Liver (tissue), 9 donors: ENCODE results near the gene SMAD7. TPM values are rescaled to one million over a fixed set of nuclear protein-coding genes. Genes with fewer than 3 reads are reported as not detected.

ENCODE experiments used
- DNase-seq: peaks from one replicate; pipeline ENCODE4 v3.0.0-alpha.2; 2017; ENCODE audit warnings: low spot score
- H3K27ac ChIP-seq, 2 donors: one replicate each; pipeline ENCODE4 v1.7.0; 2013; ENCODE audit warnings: inconsistent platforms in 2 of 2, low read length in 2 of 2, control low read depth in 1 of 2, low read depth in 1 of 2, mild to moderate bottlenecking in 1 of 2
- H3K27me3 ChIP-seq, 4 donors: one replicate each; pipeline versions ENCODE4 v1.6.1 to v1.7.0; 2013; ENCODE audit warnings: low read length in 3 of 4, inconsistent platforms in 1 of 4, mild to moderate bottlenecking in 1 of 4, moderate library complexity in 1 of 4; ENCODE audit not compliant: control insufficient read depth in 4 of 4, insufficient read depth in 4 of 4
- H3K36me3 ChIP-seq, 4 donors: one replicate each; pipeline versions ENCODE4 v1.6.1 to v1.7.0; 2013; ENCODE audit warnings: low read length in 3 of 4, mild to moderate bottlenecking in 3 of 4, low read depth in 1 of 4, moderate library complexity in 1 of 4; ENCODE audit not compliant: control insufficient read depth in 4 of 4, insufficient read depth in 3 of 4
- H3K4me1 ChIP-seq, 4 donors: one replicate each; pipeline versions ENCODE4 v1.6.1 to v1.7.0; 2013; ENCODE audit warnings: low read length in 3 of 4, mild to moderate bottlenecking in 3 of 4, moderate library complexity in 1 of 4; ENCODE audit not compliant: control insufficient read depth in 4 of 4, insufficient read depth in 4 of 4
- H3K4me3 ChIP-seq, 3 donors: one replicate each; pipeline versions ENCODE4 v1.6.1 to v1.7.0; 2013; ENCODE audit warnings: low read length in 3 of 3, control low read depth in 1 of 3, low read depth in 1 of 3, mild to moderate bottlenecking in 1 of 3
- H3K9ac ChIP-seq, 2 donors: one replicate each; pipeline ENCODE4 v1.7.0; 2013; ENCODE audit warnings: low read length in 2 of 2, mild to moderate bottlenecking in 2 of 2, moderate library complexity in 2 of 2, control low read depth in 1 of 2, low read depth in 1 of 2
- H3K9me3 ChIP-seq, 4 donors: one replicate each; pipeline versions ENCODE4 v1.6.1 to v1.7.0; 2013; ENCODE audit warnings: low read length in 3 of 4; ENCODE audit not compliant: control insufficient read depth in 4 of 4
- ATF3 ChIP-seq: IDR thresholded peaks from 2 replicates; pipeline ENCODE4 v1.6.1; 2016; ENCODE audit warnings: antibody characterized with exemption
- CTCF ChIP-seq: fragments of 150-350 bp; IDR thresholded peaks from 2 replicates; pipeline ENCODE4 v1.5.1; 2017; ENCODE audit warnings: improper control_type of control experiment, low read depth, low read length; ENCODE audit not compliant: missing input control
- EGR1 ChIP-seq, 2 donors: IDR thresholded peaks; 2 replicates each; pipeline ENCODE4 v1.6.1; 2016 to 2018; ENCODE audit warnings: antibody characterized with exemption in 2 of 2, low read depth in 2 of 2
- FOXA1 ChIP-seq: IDR thresholded peaks from 2 replicates; pipeline ENCODE4 v1.6.1; 2016; ENCODE audit warnings: antibody characterized with exemption
- FOXA2 ChIP-seq: IDR thresholded peaks from 2 replicates; pipeline ENCODE4 v1.6.1; 2016; ENCODE audit warnings: antibody characterized with exemption
- GABPA ChIP-seq, 2 donors: IDR thresholded peaks in 1 of 2; conservative IDR thresholded peaks in 1 of 2; 2 replicates each; pipeline ENCODE4 v1.6.1; 2016; ENCODE audit warnings: antibody characterized with exemption in 2 of 2, mild to moderate bottlenecking in 1 of 2, moderate library complexity in 1 of 2
- HNF4A ChIP-seq, 2 donors: conservative IDR thresholded peaks; 2 replicates each; pipeline ENCODE4 v1.6.1; 2016; ENCODE audit warnings: antibody characterized with exemption in 2 of 2, mild to moderate bottlenecking in 2 of 2
- HNF4G ChIP-seq: IDR thresholded peaks from 2 replicates; pipeline ENCODE4 v1.6.1; 2016; ENCODE audit warnings: antibody characterized with exemption
- JUND ChIP-seq, 2 donors: IDR thresholded peaks; 2 replicates each; pipeline ENCODE4 v1.6.1; 2016; ENCODE audit warnings: antibody characterized with exemption in 2 of 2
- MAX ChIP-seq: IDR thresholded peaks from 2 replicates; pipeline ENCODE4 v1.6.1; 2016; ENCODE audit warnings: antibody characterized with exemption
- NR2F2 ChIP-seq: IDR thresholded peaks from 2 replicates; pipeline ENCODE4 v1.6.1; 2016; ENCODE audit warnings: antibody characterized with exemption
- RAD21 ChIP-seq, 2 donors: IDR thresholded peaks; 2 replicates each; pipeline ENCODE4 v1.6.1; 2016; ENCODE audit warnings: antibody characterized with exemption in 2 of 2, mild to moderate bottlenecking in 2 of 2
- REST ChIP-seq: IDR thresholded peaks from 2 replicates; pipeline ENCODE4 v1.6.1; 2016; ENCODE audit warnings: antibody characterized with exemption, mild to moderate bottlenecking
- RXRA ChIP-seq, 2 donors: IDR thresholded peaks; 2 replicates each; pipeline ENCODE4 v1.6.1; 2017 to 2018; ENCODE audit warnings: antibody characterized with exemption in 2 of 2, mild to moderate bottlenecking in 1 of 2
- SP1 ChIP-seq: IDR thresholded peaks from 2 replicates; pipeline ENCODE4 v1.6.1; 2018; ENCODE audit warnings: antibody characterized with exemption, mild to moderate bottlenecking
- YY1 ChIP-seq: IDR thresholded peaks from 2 replicates; pipeline ENCODE4 v1.6.1; 2016; ENCODE audit warnings: antibody characterized with exemption, mild to moderate bottlenecking
- WGBS: extraction: QIAGEN DNeasy Blood & Tissue Kit; methylation state at CpG from one replicate; pipeline ENCODE4 v1.1.7; 2013; 5-methylcytosine and 5-hydroxymethylcytosine counted together
- polyA plus RNA-seq, 2 donors: library from polyadenylated mRNA; stranded (reverse) in 1 of 2; unstranded in 1 of 2; fragments of 200-250 nt in 1 of 2; fragments of >200 nt in 1 of 2; fragmentation: Nextera tagmentation in 1 of 2; extraction: Ambion mirVana in 1 of 2; gene quantifications; one replicate each; pipeline versions ENCODE4 v1.2.1 to v1.2.3, GENCODE V29; 2013 to 2015
- total RNA-seq, 2 donors: library from RNA; depleted of rRNA; stranded (reverse); fragments of >200 nt; gene quantifications; one replicate each; pipeline ENCODE4 v1.2.3, GENCODE V29; 2014
- TF ChIP-seq, protein P1 (sequence below): IDR thresholded peaks from 2 replicates; pipeline ENCODE4 v1.6.1; 2016; ENCODE audit warnings: antibody characterized with exemption
- donor health status: healthy.
- donor health status: healthy.
- donor health status: healthy.
- donor health status: healthy.
- donor health status: healthy.

Gene SMAD7
- total and polyA plus RNA-seq, 4 donors, result 3.2 to 11.8 (median 10.1) TPM

DNA sequence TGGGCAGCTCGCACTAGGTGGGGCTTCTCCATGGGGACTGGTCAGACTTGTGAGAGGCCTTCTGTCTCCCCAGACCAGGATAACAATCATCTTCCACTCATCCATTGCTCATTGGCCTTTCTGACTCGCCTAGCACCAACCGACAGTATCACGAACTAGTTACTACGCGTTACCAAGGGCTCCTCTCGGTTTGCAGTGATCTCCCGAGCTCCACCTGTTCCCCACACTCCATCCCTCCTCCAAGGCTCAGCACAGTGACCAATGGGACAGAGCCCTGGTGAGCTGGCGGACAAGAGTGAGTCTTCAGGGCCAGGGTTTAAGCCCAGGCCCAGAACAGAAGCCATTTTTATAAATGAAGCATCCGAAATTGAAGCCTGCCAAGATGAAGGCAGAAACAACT is 42.8 kb upstream of the SMAD7 start:
- WGBS, result 88% methylated on average over 10 of the region's 10 CpGs
- peak overlapping the region; percentile 14 to 34 for H3K27ac ChIP-seq
- TF ChIP-seq ATF3 (no peak), HNF4G (no peak), JUND (IDR thresholded peaks at IDR 0.05) (no peak), GABPA (IDR thresholded peaks at IDR 0.05 in 1 of 2, conservative IDR thresholded peaks at IDR 0.05 in 1 of 2) (no peak), EGR1 (IDR thresholded peaks at IDR 0.05; ENCODE audit: low read depth in 2 of 2) (no peak), RAD21 (IDR thresholded peaks at IDR 0.05) (no peak), YY1 (no peak), FOXA2 (no peak), NR2F2 (no peak), CTCF (no peak), RXRA (IDR thresholded peaks at IDR 0.05) (no peak)
- TF ChIP-seq, protein P1, sequence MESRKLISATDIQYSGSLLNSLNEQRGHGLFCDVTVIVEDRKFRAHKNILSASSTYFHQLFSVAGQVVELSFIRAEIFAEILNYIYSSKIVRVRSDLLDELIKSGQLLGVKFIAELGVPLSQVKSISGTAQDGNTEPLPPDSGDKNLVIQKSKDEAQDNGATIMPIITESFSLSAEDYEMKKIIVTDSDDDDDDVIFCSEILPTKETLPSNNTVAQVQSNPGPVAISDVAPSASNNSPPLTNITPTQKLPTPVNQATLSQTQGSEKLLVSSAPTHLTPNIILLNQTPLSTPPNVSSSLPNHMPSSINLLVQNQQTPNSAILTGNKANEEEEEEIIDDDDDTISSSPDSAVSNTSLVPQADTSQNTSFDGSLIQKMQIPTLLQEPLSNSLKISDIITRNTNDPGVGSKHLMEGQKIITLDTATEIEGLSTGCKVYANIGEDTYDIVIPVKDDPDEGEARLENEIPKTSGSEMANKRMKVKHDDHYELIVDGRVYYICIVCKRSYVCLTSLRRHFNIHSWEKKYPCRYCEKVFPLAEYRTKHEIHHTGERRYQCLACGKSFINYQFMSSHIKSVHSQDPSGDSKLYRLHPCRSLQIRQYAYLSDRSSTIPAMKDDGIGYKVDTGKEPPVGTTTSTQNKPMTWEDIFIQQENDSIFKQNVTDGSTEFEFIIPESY, result no peak
- DNase-seq, result no peak
- H3K27me3 ChIP-seq, result no peaks in the 10 kb centered on the region
- H3K36me3 ChIP-seq, result no peaks in the 10 kb centered on the region
- H3K9ac ChIP-seq, result no peak overlapping the region
- no peak overlapping the region for H3K4me3 ChIP-seq
- peaks cover 0 to 11% (median 7%) of the 10 kb centered on the region in 4 donors for H3K4me1 ChIP-seq
- H3K9me3 ChIP-seq, result no peaks in the 10 kb centered on the region

DNA sequence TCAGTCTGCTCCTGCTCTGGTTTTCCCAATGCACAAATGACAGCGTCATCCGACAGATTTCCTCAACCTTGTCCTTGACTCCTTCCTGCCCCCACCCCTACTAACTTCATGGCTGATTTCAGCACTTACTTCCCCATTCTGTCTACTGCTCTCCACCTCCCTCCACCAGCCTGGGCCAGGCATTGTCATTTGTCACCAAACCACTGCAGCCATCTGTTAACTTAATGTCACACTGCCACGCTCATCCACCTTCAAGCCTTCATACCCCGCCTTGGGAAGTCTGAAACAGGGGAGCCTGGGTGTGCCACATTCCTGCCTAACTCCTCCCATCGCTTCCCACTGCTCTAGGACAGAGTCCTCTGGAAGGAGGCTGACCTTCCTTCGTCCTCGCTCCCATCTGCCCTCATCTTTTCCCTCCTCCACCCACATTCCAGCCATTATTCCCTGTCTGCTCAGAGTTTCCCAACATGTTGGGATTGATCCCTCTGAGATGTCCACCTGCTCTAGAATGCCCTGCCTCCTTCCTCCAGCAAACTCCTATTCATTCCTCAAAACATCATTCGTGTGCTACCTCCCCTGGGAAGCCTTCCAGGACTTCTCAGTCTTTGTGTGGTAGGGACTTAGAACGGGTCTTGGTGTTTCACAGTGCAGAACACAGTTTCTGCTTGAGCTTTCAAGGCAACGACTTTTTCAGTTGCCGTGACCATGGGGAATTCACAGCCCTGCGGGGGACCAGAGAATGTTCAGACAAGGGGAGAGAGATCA is 42.2 kb upstream of the SMAD7 start:
- H3K27me3 ChIP-seq, result no peaks in the 10 kb centered on the region
- peaks cover 0 to 10% (median 6%) of the 10 kb centered on the region in 4 donors for H3K4me1 ChIP-seq
- H3K9ac ChIP-seq, result no peak overlapping the region
- DNase-seq, result no peak
- TF ChIP-seq REST (no peak), CTCF (no peak), RAD21 (IDR thresholded peaks at IDR 0.05) (no peak), HNF4G (no peak), SP1 (no peak), JUND (IDR thresholded peaks at IDR 0.05) (no peak), FOXA1 (no peak), HNF4A (conservative IDR thresholded peaks at IDR 0.05) (no peak), RXRA (IDR thresholded peaks at IDR 0.05) (no peak), ATF3 (no peak), MAX (no peak), FOXA2 (no peak), GABPA (IDR thresholded peaks at IDR 0.05 in 1 of 2, conservative IDR thresholded peaks at IDR 0.05 in 1 of 2) (no peak), YY1 (no peak), EGR1 (IDR thresholded peaks at IDR 0.05; ENCODE audit: low read depth in 2 of 2) (no peak), NR2F2 (no peak)
- TF ChIP-seq, protein P1, result no peak
- H3K36me3 ChIP-seq, result no peaks in the 10 kb centered on the region
- H3K4me3 ChIP-seq, result no peak overlapping the region
- WGBS, result 87% methylated on average over 12 of the region's 12 CpGs
- no peaks in the 10 kb centered on the region for H3K9me3 ChIP-seq
- H3K27ac ChIP-seq, result no peak overlapping the region
